Medulla oblongata (tissue), 1 donor: ENCODE data around the gene CD58.
"Not testable (repeated sequence)": the region's sequence is repeated elsewhere in the genome, so short reads cannot be mapped to it uniquely, and the experiment has no call there.

Experiments used
- DNase-seq: peaks from one replicate; pipeline ENCODE4 v3.0.0-alpha.2; 2015; ENCODE audit errors: extremely low spot score

The CD58 gene

DNA sequence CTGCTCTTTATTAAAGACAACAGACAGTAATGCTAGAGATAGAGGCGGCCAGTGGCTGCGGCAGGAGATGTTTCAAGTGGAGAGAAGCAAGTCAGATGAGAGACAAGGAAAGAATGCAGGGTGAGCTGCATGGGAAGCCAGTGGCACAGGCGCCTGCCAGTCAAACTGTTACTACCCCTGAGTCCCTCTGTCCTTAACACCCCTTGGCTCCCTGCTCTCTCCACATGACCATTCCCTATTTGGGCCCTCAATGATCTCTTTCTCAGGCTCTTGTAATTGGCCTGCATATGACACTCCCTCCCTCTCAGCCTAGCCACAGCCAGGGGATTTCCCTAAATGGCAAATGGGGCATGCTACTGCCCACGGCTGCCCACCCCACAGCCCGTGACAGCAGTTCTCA is 22.6 kb upstream of the CD58 start:
- DNase-seq, result not testable (repeated sequence)

DNA sequence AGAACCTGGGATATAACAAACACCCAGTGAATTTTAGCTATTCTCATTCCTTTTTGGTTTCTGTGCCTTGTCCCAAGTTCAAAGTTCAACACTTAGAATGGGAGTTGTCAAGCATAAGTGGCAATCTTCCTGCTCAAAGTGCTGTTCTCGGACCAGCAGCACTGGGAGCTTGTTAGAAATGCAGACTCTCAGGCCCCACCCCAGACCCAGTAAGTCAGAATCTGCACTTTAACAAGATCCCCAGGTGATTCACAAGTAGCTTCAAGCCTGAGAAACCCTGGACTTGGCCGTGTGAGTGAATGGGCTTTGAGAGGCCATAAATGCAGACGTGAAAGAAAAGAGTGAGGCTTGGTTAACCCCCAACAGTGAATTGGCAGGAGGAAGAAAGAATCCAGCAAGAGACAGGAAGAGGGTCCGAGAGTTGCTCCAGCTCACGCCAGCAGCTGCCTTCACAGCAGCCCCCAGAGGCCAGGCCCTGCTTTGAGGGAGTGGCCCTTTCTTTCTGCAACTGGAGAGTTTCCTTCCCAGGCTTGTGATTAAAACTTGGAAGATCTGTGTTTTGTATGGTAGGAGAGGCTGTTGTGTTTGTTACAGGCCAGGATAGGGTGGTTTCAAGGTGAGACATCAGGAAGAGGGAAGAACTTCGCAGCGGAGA is 21.3 kb upstream of the CD58 start:
- DNase-seq, result not testable (repeated sequence)

DNA sequence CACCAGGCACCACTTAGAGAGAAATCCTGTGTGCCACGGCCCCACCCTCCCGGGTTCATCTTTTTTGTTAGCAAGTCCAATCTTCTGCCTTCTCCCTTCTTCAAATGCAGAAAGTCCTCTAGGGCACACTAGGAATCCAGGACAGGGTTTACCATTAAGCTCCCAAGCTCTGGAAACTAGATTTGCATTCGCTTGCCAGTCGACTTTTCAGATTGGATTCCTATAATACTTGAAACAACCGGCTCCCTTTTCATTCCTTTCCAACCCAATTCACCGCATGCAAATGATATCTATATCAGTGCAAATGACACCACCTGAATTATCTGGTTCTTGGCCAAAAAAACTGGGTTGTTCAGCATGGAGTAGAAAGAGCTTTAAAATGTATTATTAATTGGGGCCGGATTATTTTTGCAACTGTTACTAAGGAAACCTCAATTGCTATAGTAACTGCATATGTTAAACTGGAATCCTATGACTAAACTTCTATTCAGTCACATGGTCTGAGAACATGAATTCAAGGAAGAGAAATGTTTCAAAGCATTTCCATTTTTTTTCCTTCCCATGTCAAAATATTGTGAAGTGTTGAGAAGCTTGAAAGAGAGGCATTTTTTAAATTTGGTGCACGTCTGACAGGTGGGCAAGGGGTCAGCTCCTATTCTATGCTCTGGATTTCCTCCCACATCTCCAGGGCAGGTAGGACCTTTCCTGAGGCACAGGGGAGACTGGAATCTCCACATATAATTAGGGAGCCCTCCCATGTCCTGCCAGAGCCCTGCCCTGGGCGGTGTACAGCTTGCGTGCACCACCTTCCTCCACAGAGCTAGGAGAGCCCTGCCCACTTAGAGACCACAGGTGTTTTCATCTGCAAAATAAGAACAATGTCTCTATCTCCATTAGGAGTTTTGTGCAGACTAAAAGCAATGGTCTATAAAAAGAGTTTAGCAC is 20.5 kb upstream of the CD58 start:
- DNase-seq, result not testable (repeated sequence)

DNA sequence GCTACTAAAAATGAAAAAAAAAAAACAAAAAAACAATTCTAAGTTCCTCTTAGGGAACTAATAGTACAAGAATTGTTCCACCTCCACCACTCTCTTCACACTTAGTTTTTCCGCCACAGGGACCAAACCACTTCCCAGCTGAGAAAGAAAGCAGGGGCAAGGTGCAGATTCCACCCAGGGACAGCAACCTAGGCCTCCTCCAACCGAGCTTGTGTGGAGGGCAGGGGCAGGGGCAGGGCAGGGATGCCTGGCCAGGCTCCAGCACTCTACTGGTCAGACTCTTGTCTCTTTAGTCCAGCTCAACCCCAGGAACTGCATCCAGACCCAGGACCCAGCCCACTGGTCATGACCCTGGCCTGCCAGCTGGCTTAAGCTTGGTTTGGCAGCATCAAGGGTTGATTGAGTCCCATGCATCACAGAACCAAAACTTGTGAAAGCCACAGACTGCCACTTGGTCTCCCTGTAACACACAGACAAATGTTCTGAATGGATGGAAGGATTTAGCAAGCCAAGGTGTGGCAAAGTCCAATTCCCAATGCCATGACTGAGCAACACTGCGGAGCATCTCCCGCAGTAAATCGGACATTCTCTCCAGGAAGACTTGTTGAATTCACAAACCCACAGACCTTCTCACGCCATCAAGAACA is 19.7 kb upstream of the CD58 start:
- not testable (repeated sequence) for DNase-seq

DNA sequence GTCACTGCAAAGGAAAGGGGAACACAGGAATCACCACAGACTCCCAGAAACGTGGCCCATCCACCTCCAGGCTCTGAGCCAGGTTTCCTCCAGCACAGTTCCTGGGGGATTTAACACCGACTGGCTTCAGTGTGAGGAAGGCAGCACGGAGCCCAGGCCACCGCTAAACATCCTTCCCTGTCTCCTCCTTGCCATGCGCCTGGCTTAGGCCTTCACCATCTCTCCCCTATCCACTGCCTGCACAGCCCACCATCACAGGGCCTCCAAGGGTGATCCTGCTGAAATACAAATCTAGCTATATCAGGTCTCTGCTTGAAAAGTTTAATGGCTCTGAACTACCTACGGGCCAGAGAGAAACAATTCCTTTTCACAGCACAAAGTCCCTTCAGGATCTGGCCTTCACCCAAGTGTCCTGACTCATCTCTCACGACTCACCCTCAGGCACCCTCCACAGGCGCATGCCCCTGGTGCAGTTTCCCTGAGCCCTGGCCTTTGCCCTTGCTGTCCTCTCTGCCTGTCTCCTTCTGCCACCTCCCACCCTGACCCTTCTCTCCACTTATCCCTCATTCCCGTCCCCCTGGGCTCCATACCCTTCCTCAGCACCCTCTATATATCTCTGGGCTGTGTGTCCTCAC is 18.4 kb upstream of the CD58 start:
- DNase-seq, result not testable (repeated sequence)

DNA sequence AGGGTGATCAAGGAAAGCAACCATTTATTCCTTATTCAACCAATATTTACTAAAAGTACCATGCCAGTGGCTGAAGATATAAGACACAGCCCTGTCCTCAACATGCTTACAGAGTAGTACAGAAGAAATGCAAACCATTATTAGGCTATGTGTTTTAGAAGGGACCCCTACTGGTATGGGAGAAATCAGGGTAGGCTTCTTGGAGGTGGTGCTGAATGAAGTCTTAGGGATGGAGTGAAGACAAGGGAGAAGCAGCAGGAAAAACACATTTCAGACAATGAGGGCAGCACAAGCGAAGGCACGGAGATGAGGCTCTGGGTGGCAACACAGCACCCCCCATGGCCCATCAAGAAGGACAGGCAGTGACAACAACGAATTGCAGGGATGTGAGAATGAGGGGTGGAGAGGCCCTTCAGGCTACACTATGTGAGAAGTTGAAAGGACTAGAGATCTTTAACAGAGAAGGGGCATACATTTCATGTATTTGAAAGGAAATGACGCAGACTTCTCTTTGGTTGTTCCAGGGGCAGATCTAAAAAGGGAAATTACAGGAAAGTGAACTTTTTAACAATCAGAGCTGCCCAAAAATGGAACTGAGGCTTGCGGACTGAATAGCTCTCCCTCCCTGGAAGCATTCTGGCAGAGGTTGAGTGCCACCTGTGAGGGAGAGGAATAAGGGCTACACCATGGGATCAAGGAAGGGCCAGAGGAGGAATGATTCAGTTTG is 16.8 kb upstream of the CD58 start:
- DNase-seq, result no peak

DNA sequence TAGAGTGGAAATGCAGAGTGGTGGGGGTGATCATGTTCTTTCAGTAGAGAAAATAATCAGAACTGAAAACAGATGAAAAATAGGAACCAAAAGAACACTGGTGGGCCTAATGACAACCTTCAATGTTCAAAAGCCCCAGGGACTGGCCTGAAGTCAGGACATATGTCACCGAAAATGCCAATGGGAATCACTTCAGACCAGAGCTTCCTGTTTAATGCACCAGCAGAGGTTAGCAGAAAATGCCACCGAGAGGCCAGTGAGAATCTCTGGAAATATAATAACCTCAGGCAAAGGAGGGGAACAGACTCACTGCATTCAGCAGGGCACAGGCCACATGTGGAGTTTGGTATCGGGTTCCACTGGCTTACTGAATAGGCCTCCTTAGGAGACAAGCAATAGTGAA is 15.9 kb upstream of the CD58 start:
- DNase-seq, result no peak

DNA sequence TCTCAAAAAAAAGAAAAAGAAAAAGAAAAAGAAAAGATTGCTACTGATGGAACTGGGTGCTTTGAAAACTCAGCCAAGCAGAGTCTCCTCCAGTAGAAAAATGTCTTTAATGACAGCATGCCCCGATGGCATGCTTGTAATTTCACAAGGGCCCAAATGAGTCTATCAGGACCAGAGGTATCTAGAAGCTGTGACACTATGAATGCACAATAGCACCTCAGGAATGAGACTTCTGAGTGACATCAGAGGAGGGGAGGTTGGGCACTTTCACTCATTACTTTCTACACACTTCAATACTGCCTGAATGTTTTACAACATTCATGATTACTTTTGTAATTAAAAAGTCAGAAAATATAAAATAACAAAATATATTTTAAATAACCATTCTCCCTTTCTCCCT is 15.1 kb upstream of the CD58 start:
- DNase-seq, result no peak

DNA sequence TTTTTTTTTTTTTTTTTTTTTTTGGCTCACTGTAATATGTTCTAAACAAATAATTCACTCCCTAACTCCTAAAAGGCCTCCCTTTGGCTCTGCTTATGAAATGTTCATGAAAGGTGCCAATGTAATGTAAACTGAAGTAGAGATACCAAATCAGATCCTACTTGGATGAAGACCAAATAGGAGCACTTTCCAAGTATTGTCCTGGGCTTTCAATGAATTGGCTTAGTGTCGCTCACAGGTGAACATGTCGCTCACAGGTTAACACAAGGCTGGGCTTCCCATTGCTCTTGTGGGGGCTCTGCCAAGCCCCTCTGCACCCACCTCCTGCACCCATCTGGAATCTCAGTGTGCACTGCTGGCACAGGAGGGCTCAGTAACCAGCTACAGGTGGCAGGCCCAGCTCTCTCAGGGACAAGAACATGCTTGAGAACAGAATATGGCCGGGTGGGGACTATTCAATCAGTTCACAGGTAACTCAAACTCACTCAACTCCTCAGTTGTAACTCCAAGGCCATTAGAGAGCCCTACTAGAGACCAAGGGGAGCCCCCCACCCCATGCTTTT is 10.6 kb upstream of the CD58 start:
- DNase-seq, result no peak

DNA sequence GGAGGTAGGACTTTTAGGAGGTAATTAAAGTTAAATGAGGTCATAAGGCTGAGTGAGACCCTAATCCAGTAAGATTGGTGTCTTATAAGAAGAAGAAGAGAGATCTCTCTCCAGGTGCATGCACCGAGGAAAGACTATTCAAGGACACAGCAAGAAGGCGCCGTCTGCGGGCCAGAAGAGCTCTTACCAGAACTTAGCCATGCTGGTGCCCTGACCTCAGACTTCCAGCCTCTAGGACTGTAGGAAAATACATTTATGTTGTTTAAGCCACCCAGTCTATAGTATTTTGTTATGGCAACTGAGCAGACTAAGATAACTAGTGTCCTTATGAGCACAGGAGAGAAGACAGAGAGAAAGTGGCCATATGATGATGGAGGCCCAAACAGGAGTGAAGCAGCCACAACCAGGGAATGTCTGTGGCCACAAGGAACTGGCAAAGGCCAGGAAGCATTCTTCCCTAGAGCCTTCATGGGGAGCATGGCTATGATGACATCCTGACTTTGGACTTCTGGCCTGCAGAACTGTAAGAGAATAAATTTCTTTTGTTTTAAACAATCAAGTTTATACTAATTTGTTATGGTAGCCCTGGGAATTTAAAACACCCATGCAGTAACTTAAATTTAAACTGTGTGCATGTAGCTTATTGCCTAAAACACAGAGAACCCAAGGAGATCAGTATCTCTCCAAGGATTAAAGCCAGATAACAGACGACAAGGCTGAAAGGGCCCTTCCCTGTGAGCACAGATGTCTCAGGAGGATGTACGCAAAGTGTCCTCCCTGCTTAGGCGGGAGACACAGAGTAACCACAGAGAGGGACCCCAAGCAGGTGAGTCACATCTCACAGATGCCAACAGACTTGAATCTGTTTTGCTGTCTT is 9.9 kb upstream of the CD58 start:
- DNase-seq, result no peak

DNA sequence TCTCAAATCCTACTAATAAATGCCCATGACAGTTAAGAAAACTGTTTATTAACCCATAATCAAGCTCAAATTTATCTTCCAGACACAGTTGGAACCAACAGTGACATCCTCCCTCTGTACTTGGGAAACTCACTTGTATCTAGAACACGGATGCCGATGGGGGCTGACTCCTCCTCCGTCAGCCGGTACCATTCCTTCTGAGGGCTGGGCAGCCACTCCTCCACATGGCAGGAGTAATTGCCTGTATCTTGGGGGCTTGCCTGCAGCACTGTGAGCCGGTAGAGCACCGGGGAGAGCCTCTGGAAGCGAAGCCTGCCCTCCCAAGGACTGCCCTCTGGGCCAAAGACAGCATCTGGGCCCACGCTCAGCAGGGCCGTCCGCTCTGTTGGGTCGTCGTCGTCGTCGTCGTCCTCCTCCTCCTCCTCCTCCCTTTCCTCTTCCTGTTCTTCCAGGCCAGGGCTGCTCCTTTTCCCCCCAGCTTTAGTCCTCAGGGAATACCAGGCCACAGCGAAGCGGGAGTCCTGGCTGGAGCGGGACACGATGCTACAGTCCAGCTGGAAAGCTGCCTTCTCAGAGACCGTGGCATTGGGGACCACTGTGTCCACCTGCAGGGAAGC is 8.5 kb upstream of the CD58 start:
- DNase-seq, result no peak

DNA sequence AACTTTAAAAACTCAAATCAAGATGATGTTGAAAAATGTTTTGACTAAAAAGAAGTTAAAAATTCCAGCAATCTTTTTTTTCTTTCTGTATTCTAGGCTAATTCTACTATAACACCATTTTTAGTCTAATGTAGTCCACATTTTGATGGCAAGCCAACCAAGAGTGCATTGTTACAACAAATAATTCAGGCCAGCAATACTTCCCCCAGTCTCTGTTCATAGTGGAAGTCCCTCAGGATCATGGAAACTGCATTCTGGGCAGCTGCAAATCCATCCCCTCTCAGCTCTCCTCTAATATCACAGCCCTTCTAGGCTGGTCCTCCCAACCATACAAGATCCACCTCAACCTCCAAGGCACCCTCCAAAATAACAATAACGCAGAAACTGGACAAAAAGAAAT is 7.8 kb upstream of the CD58 start:
- DNase-seq, result no peak

DNA sequence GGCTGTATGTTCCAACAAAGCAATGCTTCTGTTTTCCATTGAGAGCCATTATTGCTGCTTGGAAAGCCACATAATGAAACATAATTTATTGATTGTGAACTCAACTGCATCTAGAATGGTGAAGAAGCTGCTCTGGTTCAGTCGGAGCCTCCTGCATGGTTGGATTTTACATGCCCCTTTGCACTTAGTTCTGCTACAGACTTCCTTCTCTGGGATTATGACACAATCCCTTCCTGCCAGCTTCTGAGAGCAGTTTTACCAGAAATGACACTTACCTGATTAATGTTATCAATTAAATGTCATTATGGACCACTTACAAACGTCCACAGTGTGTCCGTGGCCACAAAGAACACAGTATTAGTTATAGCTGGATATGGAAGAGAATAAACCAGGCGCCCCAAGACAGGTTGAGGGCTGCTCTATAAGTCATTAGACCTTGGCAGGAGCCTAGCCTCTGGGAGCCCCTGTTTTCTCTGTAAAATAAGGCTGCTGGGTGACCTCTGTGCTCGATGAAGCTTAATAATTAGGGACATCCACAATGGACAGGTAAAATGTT is 7.0 kb upstream of the CD58 start:
- no peak for DNase-seq

DNA sequence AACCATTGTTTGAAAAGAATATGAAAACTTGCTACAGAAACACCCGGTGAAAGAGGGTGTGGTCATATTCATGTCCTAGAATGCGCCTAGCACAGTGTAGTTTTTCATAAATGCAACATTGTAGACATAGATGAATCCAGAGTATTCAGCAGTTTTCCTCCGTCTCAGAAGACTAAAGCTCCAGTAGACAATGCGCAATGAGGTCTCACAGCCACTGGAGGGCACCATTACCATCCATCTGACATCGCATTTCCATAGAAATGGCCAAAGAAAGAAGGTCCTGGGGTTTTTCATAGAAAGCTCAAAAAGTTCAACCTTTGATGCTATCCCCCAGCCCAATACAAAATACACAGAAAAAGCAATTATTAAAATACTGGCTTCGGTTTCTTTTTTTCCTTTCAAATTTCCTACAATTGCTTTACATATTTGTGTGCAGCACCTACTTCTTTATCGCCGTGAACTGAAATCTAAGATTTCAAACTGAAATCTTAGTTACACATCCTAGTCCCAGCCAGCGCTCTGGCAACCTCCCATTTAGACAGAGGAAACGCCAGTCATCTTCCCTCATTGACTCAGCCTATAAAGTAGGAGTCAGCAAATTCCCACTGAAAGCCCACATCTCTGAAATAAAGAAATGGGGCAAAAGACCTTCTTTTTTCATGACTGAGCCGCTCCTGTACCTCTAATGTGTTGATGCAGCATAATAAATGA is 3.9 kb upstream of the CD58 start:
- peak; percentile 89 for DNase-seq

DNA sequence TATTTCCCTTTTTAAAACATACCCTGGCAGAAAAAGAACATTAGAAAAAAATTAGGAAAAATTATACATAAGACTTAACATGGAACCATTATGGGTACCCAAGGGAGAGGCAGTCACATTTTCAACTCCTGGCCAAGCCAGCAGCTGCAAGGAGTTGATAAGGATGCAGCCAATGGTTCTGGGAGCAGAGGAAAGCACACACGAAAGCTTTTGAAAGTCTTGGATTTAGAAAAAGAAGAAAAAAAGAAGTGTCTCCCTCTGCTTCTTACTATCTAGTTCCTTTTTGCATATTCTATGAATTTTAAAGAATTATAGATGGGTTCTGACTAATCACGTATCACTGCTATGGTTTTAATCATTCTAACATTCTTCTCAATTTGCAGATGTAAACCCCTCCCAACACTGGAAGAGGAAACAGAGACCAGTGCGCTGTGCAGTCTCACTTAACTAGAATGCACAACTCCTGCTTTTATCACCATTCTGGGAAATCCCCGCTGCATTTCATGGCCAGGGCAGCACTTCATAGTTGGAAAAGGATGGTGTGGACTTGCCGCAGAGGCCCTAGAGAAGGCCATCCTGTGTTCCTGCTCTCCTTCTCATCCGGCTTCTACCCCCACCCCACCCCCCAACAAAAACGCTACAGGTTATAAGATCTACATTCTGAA is 2.7 kb upstream of the CD58 start:
- DNase-seq, result no peak

DNA sequence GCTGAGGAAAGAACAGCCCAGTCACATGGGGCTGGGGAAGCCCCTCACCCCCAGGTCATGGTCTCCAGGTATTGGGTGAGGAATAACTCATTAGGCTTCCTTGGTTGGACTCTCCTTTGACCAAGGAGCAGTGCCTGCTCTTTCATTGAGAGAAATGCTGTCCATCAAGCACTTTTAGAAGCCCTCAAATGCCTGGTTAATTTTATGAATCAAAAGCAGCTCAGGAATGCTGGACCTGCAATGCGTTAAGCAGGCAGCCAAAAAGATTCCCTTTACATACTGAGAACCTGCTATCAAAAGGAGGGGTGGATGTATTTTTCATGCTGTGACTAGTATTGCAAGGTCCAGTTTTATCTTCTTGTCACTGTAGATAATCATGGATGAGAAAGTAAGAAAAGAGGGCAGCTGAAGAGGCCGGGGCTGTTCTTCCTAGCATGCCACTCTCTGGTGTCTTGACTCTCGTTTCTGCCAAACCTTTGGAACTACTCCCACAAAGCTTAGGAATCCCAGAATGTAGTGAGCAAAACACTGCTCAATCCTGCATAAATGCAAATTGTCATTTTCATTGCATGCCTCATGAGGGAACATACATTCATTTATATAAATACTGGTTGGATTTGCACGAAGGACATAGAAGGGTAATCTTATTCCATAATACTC is 2.1 kb upstream of the CD58 start:
- no peak for DNase-seq

DNA sequence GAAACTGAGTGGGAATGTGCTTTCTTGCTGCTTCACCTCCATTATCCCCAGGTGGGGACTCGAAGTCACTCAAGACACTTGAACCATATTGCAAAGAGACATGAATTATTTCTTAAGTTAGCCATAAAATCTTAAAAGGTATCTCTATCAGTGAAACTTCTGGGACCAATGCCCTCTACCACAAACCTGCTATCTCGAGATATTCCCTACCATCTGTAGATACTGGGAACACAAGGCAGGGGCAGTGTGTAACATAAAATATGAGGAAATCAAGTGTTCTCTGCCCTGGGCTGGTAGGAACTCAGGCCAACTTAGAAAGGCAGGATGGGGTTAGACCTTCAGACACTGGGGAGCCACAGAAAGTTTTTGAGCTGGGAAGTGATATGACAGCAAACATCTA is 1.3 kb upstream of the CD58 start:
- DNase-seq, result no peak
